Measurements from ENCODE around the gene COL4A2. TPM values are rescaled to one million over a fixed set of nuclear protein-coding genes. Genes with fewer than 3 reads are reported as not detected.

Gene COL4A2
- total RNA-seq, 1 donor from 2014 or later, result 60.9 TPM

- no peak for DNase-seq
- Mint-ChIP-seq H3K4me1 (ENCODE audit: low read depth, unreplicated experiment) (peaks cover 2% of the 10 kb centered on the region), H3K27me3 (ENCODE audit: unreplicated experiment) (peaks cover 3% of the 10 kb centered on the region), H3K9me3 (ENCODE audit: unreplicated experiment) (peaks cover 5% of the 10 kb centered on the region), H3K36me3 (ENCODE audit: unreplicated experiment) (peaks cover 5% of the 10 kb centered on the region), H3K4me3 (ENCODE audit: unreplicated experiment) (no peak overlapping the region), H3K27ac (ENCODE audit: unreplicated experiment) (no peak overlapping the region)
- TF ChIP-seq CTCF (IDR thresholded peaks at IDR 0.05; ENCODE audit: partially characterized antibody, unreplicated experiment), result no peak
Observed at GRCh38 chr13:110559429-110559943, 252.4 kb downstream of the COL4A2 start.

GRCh38 chr13:110559986-110560385 is 252.9 kb downstream of the COL4A2 start:
- Mint-ChIP-seq H3K36me3 (ENCODE audit: unreplicated experiment) (peaks cover 5% of the 10 kb centered on the region), H3K9me3 (ENCODE audit: unreplicated experiment) (peaks cover 5% of the 10 kb centered on the region), H3K27me3 (ENCODE audit: unreplicated experiment) (peaks cover 3% of the 10 kb centered on the region), H3K4me1 (ENCODE audit: low read depth, unreplicated experiment) (peaks cover 1% of the 10 kb centered on the region), H3K27ac (ENCODE audit: unreplicated experiment) (no peak overlapping the region), H3K4me3 (ENCODE audit: unreplicated experiment) (peak overlapping the region; percentile 1)
- no peak for DNase-seq
- TF ChIP-seq CTCF (IDR thresholded peaks at IDR 0.05; ENCODE audit: partially characterized antibody, unreplicated experiment), result no peak

- H3K4me1 Mint-ChIP-seq (ENCODE audit: low read depth, unreplicated experiment), result peaks cover 1% of the 10 kb centered on the region
- no peak for TF ChIP-seq CTCF (IDR thresholded peaks at IDR 0.05; ENCODE audit: partially characterized antibody, unreplicated experiment)
- H3K27me3 Mint-ChIP-seq (ENCODE audit: unreplicated experiment), result peaks cover 3% of the 10 kb centered on the region
- peak overlapping the region; percentile 86 for H3K4me3 Mint-ChIP-seq (ENCODE audit: unreplicated experiment)
- H3K36me3 Mint-ChIP-seq (ENCODE audit: unreplicated experiment), result peaks cover 5% of the 10 kb centered on the region
- DNase-seq, result peak; percentile 34
- H3K9me3 Mint-ChIP-seq (ENCODE audit: unreplicated experiment), result peaks cover 5% of the 10 kb centered on the region
- no peak overlapping the region for H3K27ac Mint-ChIP-seq (ENCODE audit: unreplicated experiment)
Observed at GRCh38 chr13:110560601-110561343, 253.7 kb downstream of the COL4A2 start.

- peaks cover 1% of the 10 kb centered on the region for H3K4me1 Mint-ChIP-seq (ENCODE audit: low read depth, unreplicated experiment)
- peaks cover 3% of the 10 kb centered on the region for H3K27me3 Mint-ChIP-seq (ENCODE audit: unreplicated experiment)
- peak within 1 kb of the TSS; percentile 94 for H3K4me3 Mint-ChIP-seq (ENCODE audit: unreplicated experiment)
- TF ChIP-seq CTCF (IDR thresholded peaks at IDR 0.05; ENCODE audit: partially characterized antibody, unreplicated experiment), result no peak
- DNase-seq, result peak; percentile 71
- H3K27ac Mint-ChIP-seq (ENCODE audit: unreplicated experiment), result peak within 1 kb of the TSS; percentile 45
- H3K36me3 Mint-ChIP-seq (ENCODE audit: unreplicated experiment), result peaks cover 5% of the 10 kb centered on the region
- peaks cover 5% of the 10 kb centered on the region for H3K9me3 Mint-ChIP-seq (ENCODE audit: unreplicated experiment)
Observed at GRCh38 chr13:110561344-110562035, 254.4 kb downstream of the COL4A2 start, which contains the start of gene RAB20. RAB20 (minus strand) TSS chr13:110561722; CDS start chr13:110561519, 203 bp downstream.
